DMS114 treated with DMSO at 0.1 percent for 48 hours (cell line): ENCODE results near the gene LMNTD2.

Experiments
- DNase-seq: peaks from one replicate; lab custom pipeline; 2025; ENCODE audit not compliant: unreplicated experiment; lab: John Stamatoyannopoulos, UW

The LMNTD2 gene

GRCh38 chr11:568306-569157 is 8.0 kb upstream of the LMNTD2 start:
- DNase-seq, result peak; percentile 52

- DNase-seq, result no peak
Measured at GRCh38 chr11:567629-568292, 7.2 kb upstream of the LMNTD2 start.

GRCh38 chr11:567011-567628 is 6.6 kb upstream of the LMNTD2 start:
- DNase-seq, result no peak

- DNase-seq, result no peak
Measured at GRCh38 chr11:565921-566509, 5.5 kb upstream of the LMNTD2 start.

- no peak for DNase-seq
Measured at GRCh38 chr11:563812-564578, 3.5 kb upstream of the LMNTD2 start.

GRCh38 chr11:563066-563811 is 2.7 kb upstream of the LMNTD2 start:
- no peak for DNase-seq

- DNase-seq, result no peak
Measured at GRCh38 chr11:562046-562645, 1.6 kb upstream of the LMNTD2 start.

GRCh38 chr11:561148-562003 is 838 bp upstream of the LMNTD2 start:
- no peak for DNase-seq

GRCh38 chr11:559712-560304 is 730 bp downstream of the LMNTD2 start:
- no peak for DNase-seq

GRCh38 chr11:559020-559620 is 1.4 kb downstream of the LMNTD2 start:
- DNase-seq, result no peak

GRCh38 chr11:558503-558902 is 2.0 kb downstream of the LMNTD2 start:
- no peak for DNase-seq

- no peak for DNase-seq
Measured at GRCh38 chr11:557328-558132, 3.0 kb downstream of the LMNTD2 start.

GRCh38 chr11:556662-557256 is 3.8 kb downstream of the LMNTD2 start:
- no peak for DNase-seq

- DNase-seq, result no peak
Measured at GRCh38 chr11:555780-556661, 4.5 kb downstream of the LMNTD2 start.

GRCh38 chr11:555227-555779 is 5.2 kb downstream of the LMNTD2 start:
- DNase-seq, result no peak
